ENCODE results near the gene CFAP53. TPM values are rescaled to one million over a fixed set of nuclear protein-coding genes. Genes with fewer than 3 reads are reported as not detected.

CFAP53 gene
- total RNA-seq, 1 experiment from 2014 or later = 0.26 TPM

DNA sequence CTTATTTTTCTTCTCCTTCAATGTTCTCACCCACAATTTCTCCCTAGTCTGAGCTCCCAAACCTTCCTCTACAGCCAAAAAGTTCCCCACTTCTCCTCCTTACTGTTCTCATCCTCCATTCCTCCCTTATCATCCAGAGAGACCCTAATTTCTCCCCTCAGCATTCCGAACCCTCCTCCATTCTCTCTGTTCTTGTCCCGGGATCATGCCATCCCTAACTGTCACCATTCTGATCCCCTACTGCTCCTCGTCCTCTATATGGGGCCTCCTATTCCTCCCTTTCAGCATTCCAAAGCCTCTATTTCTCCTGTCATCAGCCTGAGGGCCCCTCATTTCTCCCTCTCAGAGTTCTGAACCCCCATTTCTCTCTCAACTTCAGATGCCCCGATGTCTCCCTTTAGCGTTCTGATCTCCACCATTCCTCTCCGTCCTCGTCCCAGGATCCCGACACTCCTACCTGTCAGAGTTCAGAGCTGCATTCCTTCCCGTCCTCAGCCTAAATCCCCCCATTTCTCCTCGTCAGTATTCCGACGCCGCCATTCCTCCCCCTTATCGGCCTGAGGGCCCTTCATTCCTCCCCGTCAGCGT lies 14.5 kb upstream of the CFAP53 start:
- peak overlapping the region; percentile 86 for H3K27ac ChIP-seq (ENCODE audit: low read depth, low read length, poor library complexity, severe bottlenecking)
- no peak for TF ChIP-seq EZH2 (IDR thresholded peaks at IDR 0.05; ENCODE audit: borderline replicate concordance, low read depth, low read length, poor library complexity, severe bottlenecking)
- ChIA-PET CTCF (interaction anchor here (1.2 kb wide), 1 partner anchor 76 kb away, joined by 3 read pairs; no protein-coding TSS in a partner anchor), POLR2A (ENCODE audit: low non-redundant PET) (interaction anchor here (0.6 kb wide), 1 partner anchor 45 kb away, joined by 3 read pairs; no protein-coding TSS in a partner anchor)
- DNase-seq (ENCODE audit: low spot score) = no peak
- no TSS peak for BruUV-seq (replicated peaks)
- no peaks in the 10 kb centered on the region for H3K9me3 ChIP-seq (ENCODE audit: low read depth, low read length, poor library complexity, severe bottlenecking)
- H3K36me3 ChIP-seq (ENCODE audit: insufficient read depth, low read length, poor library complexity, severe bottlenecking) = peaks cover 47% of the 10 kb centered on the region
- intact Hi-C loops (cut with micrococcal nuclease; ENCODE audit: unreplicated experiment) = no loop called here
- peaks cover 15% of the 10 kb centered on the region for H3K4me1 ChIP-seq (ENCODE audit: insufficient read depth, low read length, poor library complexity, severe bottlenecking)
- peak overlapping the region; percentile 91 for H3K4me3 ChIP-seq (ENCODE audit: low read depth, low read length, poor library complexity, severe bottlenecking)
- no peaks in the 10 kb centered on the region for H3K27me3 ChIP-seq (replicated peaks; ENCODE audit: insufficient read depth, low read depth, low read length, poor library complexity)

- no peak for DNase-seq (ENCODE audit: low spot score)
- intact Hi-C loops (cut with micrococcal nuclease; ENCODE audit: unreplicated experiment) = no loop called here
- BruUV-seq (replicated peaks) = no TSS peak
- Histone ChIP-seq H3K36me3 (ENCODE audit: insufficient read depth, low read length, poor library complexity, severe bottlenecking) (peaks cover 52% of the 10 kb centered on the region), H3K9me3 (ENCODE audit: low read depth, low read length, poor library complexity, severe bottlenecking) (no peaks in the 10 kb centered on the region), H3K4me3 (ENCODE audit: low read depth, low read length, poor library complexity, severe bottlenecking) (peak overlapping the region; percentile 91), H3K27me3 (replicated peaks; ENCODE audit: insufficient read depth, low read depth, low read length, poor library complexity) (no peaks in the 10 kb centered on the region), H3K27ac (ENCODE audit: low read depth, low read length, poor library complexity, severe bottlenecking) (no peak overlapping the region), H3K4me1 (ENCODE audit: insufficient read depth, low read length, poor library complexity, severe bottlenecking) (peaks cover 15% of the 10 kb centered on the region)
- ChIA-PET CTCF (no interaction called here), POLR2A (ENCODE audit: low non-redundant PET) (no interaction called here)
- no peak for TF ChIP-seq EZH2 (IDR thresholded peaks at IDR 0.05; ENCODE audit: borderline replicate concordance, low read depth, low read length, poor library complexity, severe bottlenecking)
- TF ChIP-seq, protein P1, sequence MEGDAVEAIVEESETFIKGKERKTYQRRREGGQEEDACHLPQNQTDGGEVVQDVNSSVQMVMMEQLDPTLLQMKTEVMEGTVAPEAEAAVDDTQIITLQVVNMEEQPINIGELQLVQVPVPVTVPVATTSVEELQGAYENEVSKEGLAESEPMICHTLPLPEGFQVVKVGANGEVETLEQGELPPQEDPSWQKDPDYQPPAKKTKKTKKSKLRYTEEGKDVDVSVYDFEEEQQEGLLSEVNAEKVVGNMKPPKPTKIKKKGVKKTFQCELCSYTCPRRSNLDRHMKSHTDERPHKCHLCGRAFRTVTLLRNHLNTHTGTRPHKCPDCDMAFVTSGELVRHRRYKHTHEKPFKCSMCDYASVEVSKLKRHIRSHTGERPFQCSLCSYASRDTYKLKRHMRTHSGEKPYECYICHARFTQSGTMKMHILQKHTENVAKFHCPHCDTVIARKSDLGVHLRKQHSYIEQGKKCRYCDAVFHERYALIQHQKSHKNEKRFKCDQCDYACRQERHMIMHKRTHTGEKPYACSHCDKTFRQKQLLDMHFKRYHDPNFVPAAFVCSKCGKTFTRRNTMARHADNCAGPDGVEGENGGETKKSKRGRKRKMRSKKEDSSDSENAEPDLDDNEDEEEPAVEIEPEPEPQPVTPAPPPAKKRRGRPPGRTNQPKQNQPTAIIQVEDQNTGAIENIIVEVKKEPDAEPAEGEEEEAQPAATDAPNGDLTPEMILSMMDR (conservative IDR thresholded peaks at IDR 0.05; ENCODE audit: low read depth, low read length) = no peak
Measured at GRCh38 chr18:50279752-50280151, 13.5 kb upstream of the CFAP53 start.

- Histone ChIP-seq H3K9me3 (ENCODE audit: low read depth, low read length, poor library complexity, severe bottlenecking) (no peaks in the 10 kb centered on the region), H3K27me3 (replicated peaks; ENCODE audit: insufficient read depth, low read depth, low read length, poor library complexity) (no peaks in the 10 kb centered on the region), H3K27ac (ENCODE audit: low read depth, low read length, poor library complexity, severe bottlenecking) (no peak overlapping the region), H3K4me1 (ENCODE audit: insufficient read depth, low read length, poor library complexity, severe bottlenecking) (peaks cover 15% of the 10 kb centered on the region), H3K4me3 (ENCODE audit: low read depth, low read length, poor library complexity, severe bottlenecking) (no peak overlapping the region), H3K36me3 (ENCODE audit: insufficient read depth, low read length, poor library complexity, severe bottlenecking) (peaks cover 50% of the 10 kb centered on the region)
- ChIA-PET CTCF (no interaction called here), POLR2A (ENCODE audit: low non-redundant PET) (no interaction called here)
- intact Hi-C loops (cut with micrococcal nuclease; ENCODE audit: unreplicated experiment) = no loop called here
- DNase-seq (ENCODE audit: low spot score) = no peak
- TF ChIP-seq EZH2 (IDR thresholded peaks at IDR 0.05; ENCODE audit: borderline replicate concordance, low read depth, low read length, poor library complexity, severe bottlenecking) = no peak
- TF ChIP-seq, protein P1 (conservative IDR thresholded peaks at IDR 0.05; ENCODE audit: low read depth, low read length) = no peak
- no TSS peak for BruUV-seq (replicated peaks)
Measured at GRCh38 chr18:50277942-50278341, 11.6 kb upstream of the CFAP53 start.

- Histone ChIP-seq H3K9me3 (ENCODE audit: low read depth, low read length, poor library complexity, severe bottlenecking) (no peaks in the 10 kb centered on the region), H3K27me3 (replicated peaks; ENCODE audit: insufficient read depth, low read depth, low read length, poor library complexity) (no peaks in the 10 kb centered on the region), H3K4me1 (ENCODE audit: insufficient read depth, low read length, poor library complexity, severe bottlenecking) (peaks cover 9% of the 10 kb centered on the region), H3K27ac (ENCODE audit: low read depth, low read length, poor library complexity, severe bottlenecking) (no peak overlapping the region), H3K36me3 (ENCODE audit: insufficient read depth, low read length, poor library complexity, severe bottlenecking) (peaks cover 60% of the 10 kb centered on the region), H3K4me3 (ENCODE audit: low read depth, low read length, poor library complexity, severe bottlenecking) (no peak overlapping the region)
- intact Hi-C loops (cut with micrococcal nuclease; ENCODE audit: unreplicated experiment) = no loop called here
- POLR2A ChIA-PET (ENCODE audit: low non-redundant PET) = no interaction called here
- TF ChIP-seq, protein P1 (conservative IDR thresholded peaks at IDR 0.05; ENCODE audit: low read depth, low read length) = no peak
- no peak for TF ChIP-seq EZH2 (IDR thresholded peaks at IDR 0.05; ENCODE audit: borderline replicate concordance, low read depth, low read length, poor library complexity, severe bottlenecking)
- no peak for DNase-seq (ENCODE audit: low spot score)
- no TSS peak for BruUV-seq (replicated peaks)
- CTCF ChIA-PET = no interaction called here
Measured at GRCh38 chr18:50276452-50276851, 10.2 kb upstream of the CFAP53 start.
